Cardiac muscle cell (in vitro differentiated cells and primary cell): ENCODE results near the gene SEMA3B. TPM values are rescaled to one million over a fixed set of nuclear protein-coding genes. Genes with fewer than 3 reads are reported as not detected.

ENCODE experiments used
- DNase-seq, 2 donors: peaks; one replicate each; pipeline versions ENCODE4 v3.0.0 to v3.0.0-alpha.2; 2010 to 2017; ENCODE audit warnings: low read depth in 1 of 2, low spot score in 1 of 2
- H3K27ac ChIP-seq: fragments of 200-600 bp; sonication (generic); 2 replicates; pipeline ENCODE4 v1.5.1; 2016
- H3K27me3 ChIP-seq: fragments of 200-600 bp; sonication (generic); 2 replicates; pipeline ENCODE4 v1.6.0; 2016; ENCODE audit warnings: control low read depth
- H3K36me3 ChIP-seq: fragments of 200-600 bp; sonication (generic); 2 replicates; pipeline ENCODE4 v1.5.1; 2016; ENCODE audit warnings: control low read depth
- H3K4me1 ChIP-seq: fragments of 200-600 bp; sonication (generic); 2 replicates; pipeline ENCODE4 v1.8.1; 2017; ENCODE audit warnings: low read depth, mild to moderate bottlenecking, mixed run types
- H3K4me3 ChIP-seq: fragments of 200-600 bp; sonication (generic); 2 replicates; pipeline ENCODE4 v1.5.1; 2016; ENCODE audit warnings: mild to moderate bottlenecking
- H3K9me3 ChIP-seq: fragments of 200-600 bp; sonication (generic); 2 replicates; pipeline ENCODE4 v1.5.1; 2017; ENCODE audit warnings: low read depth, mild to moderate bottlenecking, control low read depth
- CTCF ChIP-seq: IDR thresholded peaks from 2 replicates; pipeline ENCODE4 v1.5.1; 2012; ENCODE audit warnings: low read depth, mild to moderate bottlenecking, low read length
- polyA plus RNA-seq: library from polyadenylated mRNA; unstranded; fragments of >200 nt; fragmentation: Nextera tagmentation; extraction: Ambion mirVana; gene quantifications from 2 replicates; pipeline ENCODE4 v1.2.1, GENCODE V29; 2016
- total RNA-seq: library from RNA; depleted of rRNA; stranded (reverse); fragments of >200 nt; gene quantifications from 2 replicates; pipeline ENCODE4 v1.2.3, GENCODE V29; 2016

The SEMA3B gene
- total and polyA plus RNA-seq, 2 experiments from 2014 or later: 23.1 to 25.9 TPM

GRCh38 chr3:50318163-50318562 lies 49.2 kb downstream of the SEMA3B start:
- H3K9me3 ChIP-seq: no peaks in the 10 kb centered on the region
- DNase-seq: no peak
- H3K4me3 ChIP-seq: no peak overlapping the region
- H3K27me3 ChIP-seq: no peaks in the 10 kb centered on the region
- H3K27ac ChIP-seq: no peak overlapping the region
- TF ChIP-seq CTCF: no peak
- peaks cover 24% of the 10 kb centered on the region for H3K36me3 ChIP-seq
- H3K4me1 ChIP-seq: peaks cover 21% of the 10 kb centered on the region

- TF ChIP-seq CTCF: no peak
- H3K4me3 ChIP-seq: no peak overlapping the region
- no peak for DNase-seq
- no peaks in the 10 kb centered on the region for H3K27me3 ChIP-seq
- H3K4me1 ChIP-seq: peaks cover 21% of the 10 kb centered on the region
- no peaks in the 10 kb centered on the region for H3K9me3 ChIP-seq
- peaks cover 24% of the 10 kb centered on the region for H3K36me3 ChIP-seq
- no peak overlapping the region for H3K27ac ChIP-seq
These were observed 49.7 kb downstream of the SEMA3B start for GRCh38 chr3:50318615-50319014.

GRCh38 chr3:50319181-50319893 lies 50.4 kb downstream of the SEMA3B start:
- Histone ChIP-seq H3K4me1 (peaks cover 24% of the 10 kb centered on the region), H3K27me3 (no peaks in the 10 kb centered on the region), H3K36me3 (peaks cover 24% of the 10 kb centered on the region), H3K27ac (no peak overlapping the region), H3K4me3 (no peak overlapping the region), H3K9me3 (no peaks in the 10 kb centered on the region)
- no peak for TF ChIP-seq CTCF
- DNase-seq: no peak

DNA sequence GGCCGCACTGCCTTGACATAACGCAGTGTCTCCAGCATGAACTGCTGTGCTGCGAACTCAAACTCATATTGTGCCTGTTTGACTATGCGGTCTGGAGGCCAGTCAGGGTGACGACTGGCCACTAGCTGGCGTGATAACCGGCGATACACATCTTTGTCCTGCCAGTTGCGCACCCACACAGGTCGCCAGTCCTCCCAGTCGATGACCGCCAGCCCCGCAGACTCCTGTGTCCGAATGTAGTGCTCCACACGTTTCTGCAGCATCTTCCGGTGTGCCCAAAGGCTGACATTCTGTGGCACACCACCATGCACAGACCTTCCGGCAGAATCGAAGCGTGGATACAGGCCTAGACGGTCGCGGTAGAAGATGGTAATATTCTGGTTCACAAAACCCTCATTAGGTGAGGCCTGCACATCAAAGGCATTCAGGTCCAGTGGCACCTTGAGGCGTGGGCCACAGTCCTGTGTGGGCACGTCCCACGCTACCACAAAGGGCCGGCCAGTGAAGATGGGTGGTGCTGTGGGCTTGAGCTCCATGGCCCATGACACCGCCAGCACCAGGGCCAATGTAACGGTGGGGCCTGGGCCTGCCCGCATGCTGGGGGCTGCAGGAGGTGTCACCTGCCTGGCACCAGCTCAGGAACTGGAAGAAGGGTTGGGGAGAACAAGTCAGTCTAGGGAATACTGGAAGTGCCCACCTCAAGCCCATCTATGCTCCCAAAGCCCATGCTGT lies 51.1 kb downstream of the SEMA3B start:
- Histone ChIP-seq H3K4me1 (peaks cover 24% of the 10 kb centered on the region), H3K4me3 (peak overlapping the region; percentile 65), H3K36me3 (peaks cover 24% of the 10 kb centered on the region), H3K9me3 (no peaks in the 10 kb centered on the region), H3K27me3 (no peaks in the 10 kb centered on the region), H3K27ac (peak overlapping the region; percentile 100)
- DNase-seq: no peak
- TF ChIP-seq CTCF: no peak

GRCh38 chr3:50320853-50321335 lies 51.9 kb downstream of the SEMA3B start:
- no peak for TF ChIP-seq CTCF
- H3K4me3 ChIP-seq: peak overlapping the region; percentile 65
- H3K27me3 ChIP-seq: no peaks in the 10 kb centered on the region
- no peaks in the 10 kb centered on the region for H3K9me3 ChIP-seq
- peak; percentile 81 to 92 for DNase-seq
- peaks cover 24% of the 10 kb centered on the region for H3K36me3 ChIP-seq
- H3K4me1 ChIP-seq: peaks cover 24% of the 10 kb centered on the region
- H3K27ac ChIP-seq: peak overlapping the region; percentile 100
